OCI-LY7 (cell line): ENCODE results near the gene ZFHX3. TPM values are rescaled to one million over a fixed set of nuclear protein-coding genes. Genes with fewer than 3 reads are reported as not detected.

Experiments
- BruUV-seq: library from RNA; stranded (reverse); fragments of 400-500 nt; replicated peaks from 2 replicates; lab custom pipeline; 2021; lab: Mats Ljungman, UMichigan
- CTCF ChIA-PET: fragments of 300-600 bp; sonication (Branson Sonifier 250); formaldehyde crosslinking; loops from one replicate; lab custom pipeline; 2022; ENCODE audit warnings: antibody characterized with exemption; ENCODE audit not compliant: unreplicated experiment; lab: Charles Lee
- POLR2A ChIA-PET: fragments of 300-600 bp; sonication (Branson Sonifier 250); formaldehyde crosslinking; loops from one replicate; lab custom pipeline; 2022; ENCODE audit warnings: antibody characterized with exemption; lab: Charles Lee
- DNase-seq: peaks from one replicate; pipeline ENCODE4 v3.0.0-alpha.2; 2015; ENCODE audit warnings: low spot score
- H2AFZ ChIP-seq: fragments of 200-600 bp; sonication (generic), shearing (Covaris generic); 2 replicates; pipeline ENCODE4 v1.6.1; 2014; ENCODE audit warnings: mild to moderate bottlenecking, antibody characterized with exemption, low read length, moderate library complexity
- H3K27ac ChIP-seq: fragments of 200-600 bp; sonication (generic); 2 replicates; pipeline ENCODE4 v1.5.1; 2014; ENCODE audit warnings: mixed run types, low read depth, mild to moderate bottlenecking, moderate library complexity, low read length, inconsistent platforms; ENCODE audit not compliant: poor library complexity, severe bottlenecking
- H3K36me3 ChIP-seq: fragments of 200-600 bp; sonication (generic); 2 replicates; pipeline ENCODE4 v1.6.1; 2014; ENCODE audit warnings: mild to moderate bottlenecking, antibody characterized with exemption, low read length, moderate library complexity, mixed read lengths; ENCODE audit not compliant: insufficient read depth
- H3K4me1 ChIP-seq: fragments of 200-600 bp; sonication (generic); 2 replicates; pipeline ENCODE4 v1.5.1; 2014; ENCODE audit warnings: mild to moderate bottlenecking, low read length; ENCODE audit not compliant: insufficient read depth, poor library complexity, severe bottlenecking
- H3K4me2 ChIP-seq: fragments of 200-600 bp; sonication (generic); 2 replicates; pipeline ENCODE4 v1.6.1; 2014; ENCODE audit warnings: mild to moderate bottlenecking, low read length
- H3K4me3 ChIP-seq: fragments of 200-600 bp; sonication (generic); 2 replicates; pipeline ENCODE4 v1.5.1; 2014; ENCODE audit warnings: mild to moderate bottlenecking, low read depth, low read length; ENCODE audit not compliant: poor library complexity, severe bottlenecking
- H3K79me2 ChIP-seq: fragments of 200-600 bp; sonication (generic); 2 replicates; pipeline ENCODE4 v1.6.1; 2016; ENCODE audit warnings: low read depth, mild to moderate bottlenecking, low read length, moderate library complexity, mixed read lengths; ENCODE audit not compliant: insufficient read depth
- H3K9me2 ChIP-seq: fragments of 200-600 bp; sonication (generic); 2 replicates; pipeline ENCODE4 v1.6.1; 2016; ENCODE audit warnings: mild to moderate bottlenecking, low read length, mixed read lengths; ENCODE audit not compliant: insufficient read depth
- H3K9me3 ChIP-seq: fragments of 200-600 bp; sonication (generic); 2 replicates; pipeline ENCODE4 v1.6.1; 2014; ENCODE audit warnings: mild to moderate bottlenecking, mixed run types, low read length, mixed read lengths
- H4K20me1 ChIP-seq: fragments of 200-600 bp; sonication (generic); 2 replicates; pipeline ENCODE4 v1.6.1; 2014; ENCODE audit warnings: mild to moderate bottlenecking, antibody characterized with exemption, low read length, moderate library complexity, mixed read lengths; ENCODE audit not compliant: insufficient read depth
- CTCF ChIP-seq: fragments of 200-600 bp; sonication (generic); conservative IDR thresholded peaks from 2 replicates; pipeline ENCODE4 v1.5.1; 2014; ENCODE audit warnings: mild to moderate bottlenecking, antibody characterized with exemption, low read length, moderate library complexity, mixed read lengths
- EZH2phosphoT487 ChIP-seq: fragments of 200-600 bp; sonication (generic); IDR thresholded peaks from 2 replicates; pipeline ENCODE4 v1.6.1; 2018; ENCODE audit warnings: low read depth, borderline replicate concordance, mild to moderate bottlenecking, mixed run types, antibody characterized with exemption, low read length, moderate library complexity, mixed read lengths
- intact Hi-C: fragments of 100-400 bp; cut with micrococcal nuclease; formaldehyde crosslinking; loops from one replicate; pipeline ENCODE4 v1.10.0; 2022; ENCODE audit not compliant: unreplicated experiment
- total RNA-seq, 2 experiments: library from RNA; depleted of rRNA in 1 of 2; stranded (reverse); fragments of >200 nt in 1 of 2; shearing (Covaris generic) in 1 of 2; gene quantifications; 2 replicates each; pipeline ENCODE4 v1.2.3, GENCODE V29; 2014 to 2022

Gene ZFHX3
- total RNA-seq, 2 experiments from 2014 or later, result 1.3 to 6.2 TPM

GRCh38 chr16:73014768-73015167 is 33.2 kb downstream of the ZFHX3 start:
- POLR2A ChIA-PET, result interaction anchor here (0.6 to 0.7 kb wide), 3 partner anchors 203 to 1050 kb away, joined by 3 to 6 read pairs (median 3); no protein-coding TSS in a partner anchor
- CTCF ChIA-PET, result no interaction called here
- no peaks in the 10 kb centered on the region for H3K79me2 ChIP-seq

GRCh38 chr16:73013974-73014373 is 34.0 kb downstream of the ZFHX3 start:
- H3K79me2 ChIP-seq, result no peaks in the 10 kb centered on the region

More at GRCh38 chr16:73014768-73015167, 33.2 kb downstream of the ZFHX3 start:
- no peak overlapping the region for H3K4me3 ChIP-seq
- no peaks in the 10 kb centered on the region for H3K9me3 ChIP-seq
- no peaks in the 10 kb centered on the region for H3K9me2 ChIP-seq
- H3K27ac ChIP-seq, result no peak overlapping the region
- BruUV-seq, result no TSS peak
- H3K36me3 ChIP-seq, result no peaks in the 10 kb centered on the region
- TF ChIP-seq EZH2phosphoT487, result no peak
- TF ChIP-seq CTCF, result no peak
- H3K4me2 ChIP-seq, result no peak overlapping the region
- no peaks in the 10 kb centered on the region for H3K4me1 ChIP-seq
- H2AFZ ChIP-seq, result no peak overlapping the region
- no peak for DNase-seq
- no peaks in the 10 kb centered on the region for H4K20me1 ChIP-seq
- intact Hi-C loops, result no loop called here

More at GRCh38 chr16:73013974-73014373, 34.0 kb downstream of the ZFHX3 start:
- BruUV-seq, result no TSS peak
- Histone ChIP-seq H3K36me3 (no peaks in the 10 kb centered on the region), H3K27ac (no peak overlapping the region), H2AFZ (no peak overlapping the region), H3K4me2 (no peak overlapping the region), H3K4me3 (no peak overlapping the region), H4K20me1 (no peaks in the 10 kb centered on the region), H3K4me1 (no peaks in the 10 kb centered on the region), H3K9me3 (no peaks in the 10 kb centered on the region), H3K9me2 (no peaks in the 10 kb centered on the region)
- no peak for DNase-seq
- no peak for TF ChIP-seq CTCF
- no peak for TF ChIP-seq EZH2phosphoT487
- POLR2A ChIA-PET, result no interaction called here
- CTCF ChIA-PET, result no interaction called here
- intact Hi-C loops, result no loop called here
